D341Med (cell line): ENCODE data around the gene ZNF672.
"Not testable (repeated sequence)": the region's sequence is repeated elsewhere in the genome, so short reads cannot be mapped to it uniquely, and the experiment has no call there.

Source experiments
- DNase-seq: peaks from one replicate; pipeline ENCODE4 v3.0.0; 2012; ENCODE audit warnings: low spot score

The ZNF672 gene

GRCh38 chr1:248837781-248838356, at the start of gene ZNF672:
Gene ZNF672, plus strand, starts transcription at chr1:248838224. Its CDS starts 9,051 bp downstream, at chr1:248847275.
- peak; percentile 99 for DNase-seq

GRCh38 chr1:248788327-248788726, 49.7 kb upstream of the ZNF672 start:
- no peak for DNase-seq

GRCh38 chr1:248789337-248789736, 48.7 kb upstream of the ZNF672 start:
- not testable (repeated sequence) for DNase-seq

GRCh38 chr1:248790456-248790855, 47.6 kb upstream of the ZNF672 start:
- DNase-seq: no peak

GRCh38 chr1:248791010-248791409, 47.0 kb upstream of the ZNF672 start:
- no peak for DNase-seq

GRCh38 chr1:248792342-248792741, 45.7 kb upstream of the ZNF672 start:
- DNase-seq: no peak

GRCh38 chr1:248793592-248793991, 44.4 kb upstream of the ZNF672 start:
- no peak for DNase-seq

GRCh38 chr1:248794663-248795062, 43.4 kb upstream of the ZNF672 start:
- not testable (repeated sequence) for DNase-seq

- no peak for DNase-seq
Measured at GRCh38 chr1:248798791-248799190, 39.2 kb upstream of the ZNF672 start.

- DNase-seq: no peak
Measured at GRCh38 chr1:248800459-248800858, 37.6 kb upstream of the ZNF672 start.

- DNase-seq: peak; percentile 9
Measured at GRCh38 chr1:248802454-248802853, 35.6 kb upstream of the ZNF672 start.

GRCh38 chr1:248803501-248803900, 34.5 kb upstream of the ZNF672 start:
- not testable (repeated sequence) for DNase-seq

- no peak for DNase-seq
Measured at GRCh38 chr1:248804771-248805681, 33.0 kb upstream of the ZNF672 start.

- no peak for DNase-seq
Measured at GRCh38 chr1:248805876-248806275, 32.1 kb upstream of the ZNF672 start.

GRCh38 chr1:248807067-248807737, 30.8 kb upstream of the ZNF672 start:
- DNase-seq: peak; percentile 87

- no peak for DNase-seq
Measured at GRCh38 chr1:248808876-248809275, 29.1 kb upstream of the ZNF672 start.

- DNase-seq: no peak
Measured at GRCh38 chr1:248810000-248810726, 27.9 kb upstream of the ZNF672 start.

- DNase-seq: no peak
Measured at GRCh38 chr1:248810727-248811513, 27.1 kb upstream of the ZNF672 start.

- no peak for DNase-seq
Measured at GRCh38 chr1:248811514-248812490, 26.2 kb upstream of the ZNF672 start.
